GM10266 (cell line): Measurements from ENCODE around the gene CHST5.

Experiments used
- DNase-seq: peaks from one replicate; pipeline ENCODE4 v3.0.0; 2012; ENCODE audit errors: extremely low spot score
- TF ChIP-seq, protein P1 (sequence below): IDR thresholded peaks from 2 replicates; pipeline ENCODE4 v1.5.1; 2012; ENCODE audit warnings: mild to moderate bottlenecking, low read depth; ENCODE audit not compliant: control insufficient read depth, insufficient read depth; ENCODE audit errors: missing control alignments

Gene CHST5

DNA sequence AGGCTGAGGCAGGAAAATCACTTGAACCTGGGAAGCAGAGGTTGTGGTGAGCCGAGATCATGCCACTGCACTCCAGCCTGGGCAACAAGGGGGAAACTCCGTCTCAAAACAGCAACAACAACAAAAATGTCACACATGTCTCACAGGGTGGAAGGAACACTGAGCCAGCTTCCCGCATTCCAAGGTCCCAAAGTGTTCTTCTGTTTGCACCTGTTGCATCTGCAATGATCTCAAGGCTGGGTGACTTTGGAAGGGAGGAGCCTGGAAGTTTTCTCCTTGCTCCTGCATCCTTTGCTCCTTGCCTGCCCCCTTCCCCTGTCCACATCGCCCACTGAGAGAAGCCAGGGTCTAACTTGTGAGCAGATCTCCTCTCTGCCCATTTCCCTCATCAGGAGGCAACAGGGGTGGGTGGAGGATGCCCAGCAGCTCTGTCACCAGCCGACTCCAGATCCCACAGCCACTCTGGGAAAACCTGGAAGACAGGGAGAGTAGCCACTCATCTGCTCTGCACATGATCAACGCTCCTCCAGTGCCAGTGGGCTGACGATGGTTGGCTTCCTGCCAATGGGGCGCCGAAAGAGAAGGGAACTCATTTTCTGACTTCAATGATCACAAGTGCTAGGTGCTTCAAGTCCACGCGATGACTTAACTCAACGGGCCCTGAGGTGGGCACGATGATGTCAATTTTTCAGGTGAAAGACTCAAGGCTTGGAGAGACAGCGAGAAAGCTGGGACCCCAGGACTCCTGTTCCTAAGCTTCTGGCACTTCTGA, 53.3 kb downstream of the CHST5 start:
- TF ChIP-seq, protein P1, sequence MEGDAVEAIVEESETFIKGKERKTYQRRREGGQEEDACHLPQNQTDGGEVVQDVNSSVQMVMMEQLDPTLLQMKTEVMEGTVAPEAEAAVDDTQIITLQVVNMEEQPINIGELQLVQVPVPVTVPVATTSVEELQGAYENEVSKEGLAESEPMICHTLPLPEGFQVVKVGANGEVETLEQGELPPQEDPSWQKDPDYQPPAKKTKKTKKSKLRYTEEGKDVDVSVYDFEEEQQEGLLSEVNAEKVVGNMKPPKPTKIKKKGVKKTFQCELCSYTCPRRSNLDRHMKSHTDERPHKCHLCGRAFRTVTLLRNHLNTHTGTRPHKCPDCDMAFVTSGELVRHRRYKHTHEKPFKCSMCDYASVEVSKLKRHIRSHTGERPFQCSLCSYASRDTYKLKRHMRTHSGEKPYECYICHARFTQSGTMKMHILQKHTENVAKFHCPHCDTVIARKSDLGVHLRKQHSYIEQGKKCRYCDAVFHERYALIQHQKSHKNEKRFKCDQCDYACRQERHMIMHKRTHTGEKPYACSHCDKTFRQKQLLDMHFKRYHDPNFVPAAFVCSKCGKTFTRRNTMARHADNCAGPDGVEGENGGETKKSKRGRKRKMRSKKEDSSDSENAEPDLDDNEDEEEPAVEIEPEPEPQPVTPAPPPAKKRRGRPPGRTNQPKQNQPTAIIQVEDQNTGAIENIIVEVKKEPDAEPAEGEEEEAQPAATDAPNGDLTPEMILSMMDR, result no peak
- no peak for DNase-seq

DNA sequence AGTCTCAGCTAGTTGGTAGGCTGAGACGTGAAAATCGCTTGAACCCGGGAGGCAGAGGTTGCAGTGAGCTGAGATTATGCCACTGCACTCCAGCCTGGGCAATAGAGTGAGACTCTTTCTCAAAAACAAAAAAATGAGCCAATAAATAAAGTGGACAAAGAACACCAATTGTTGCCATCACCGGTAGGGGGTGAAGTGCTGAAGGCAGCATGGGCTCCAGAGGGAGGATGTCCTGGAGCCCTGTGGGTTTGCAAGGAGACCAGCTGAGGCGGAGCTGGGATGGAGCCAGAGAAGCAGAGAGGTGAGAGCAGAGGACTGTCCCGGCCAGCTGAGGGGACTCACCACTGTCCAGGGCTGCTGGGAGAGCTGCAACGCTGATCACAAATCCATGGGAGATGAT, 54.4 kb downstream of the CHST5 start:
- TF ChIP-seq, protein P1, result no peak
- no peak for DNase-seq

GRCh38 chr16:75479421-75479990, 56.4 kb downstream of the CHST5 start:
- DNase-seq, result no peak
- TF ChIP-seq, protein P1, result no peak
